NCI-H345 (cell line): ENCODE data around the gene CFAP126.
"Not testable (repeated sequence)": the region's sequence is repeated elsewhere in the genome, so short reads cannot be mapped to it uniquely, and the experiment has no call there.

Experiments
- DNase-seq: peaks from one replicate; lab custom pipeline; 2025; lab: John Stamatoyannopoulos, UW

Gene CFAP126

DNA sequence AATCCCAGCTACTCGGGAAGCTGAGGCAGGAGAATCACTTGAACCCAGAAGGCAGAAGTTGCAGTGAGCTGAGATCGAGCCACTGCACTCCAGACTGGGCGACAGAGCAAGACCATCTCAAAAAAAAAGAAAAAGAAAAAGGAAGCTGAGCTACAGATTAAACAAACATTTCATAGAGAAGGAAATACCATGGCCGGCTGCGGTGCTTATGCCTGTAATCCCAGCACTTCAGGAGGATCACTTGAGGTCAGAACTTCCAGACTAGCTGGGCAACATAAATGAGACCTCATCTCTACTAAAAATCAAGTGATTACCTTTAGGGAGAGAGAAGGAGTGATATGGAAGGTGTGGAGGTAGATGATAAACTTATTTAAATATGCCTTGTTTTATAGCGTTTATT lies 14.0 kb upstream of the CFAP126 start:
- DNase-seq = no peak

DNA sequence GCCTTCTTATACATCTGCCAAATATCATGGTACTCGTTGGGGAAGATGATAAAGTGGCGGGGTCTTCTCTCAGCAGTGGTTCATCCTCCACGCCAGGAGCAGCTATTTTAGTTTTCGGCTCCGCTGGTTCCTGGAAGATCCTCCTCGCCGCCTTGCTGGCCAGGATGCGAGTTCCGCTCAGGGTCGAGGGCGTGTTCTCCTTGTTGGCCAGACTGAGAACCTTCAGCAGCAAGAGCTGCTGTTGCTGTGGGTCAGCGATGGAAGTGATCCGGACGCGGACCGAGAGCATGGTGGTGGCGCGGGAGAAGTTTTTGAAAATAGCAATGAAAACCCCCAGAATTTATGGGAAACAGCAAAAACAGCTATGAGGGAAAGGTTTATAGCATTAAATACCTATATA lies 11.4 kb upstream of the CFAP126 start:
- DNase-seq = no peak

GRCh38 chr1:161378014-161378413 lies 10.3 kb upstream of the CFAP126 start:
- DNase-seq = no peak

GRCh38 chr1:161374373-161374772 lies 6.7 kb upstream of the CFAP126 start:
- DNase-seq = no peak

- DNase-seq = no peak
Observed at GRCh38 chr1:161373442-161373841, 5.8 kb upstream of the CFAP126 start.

DNA sequence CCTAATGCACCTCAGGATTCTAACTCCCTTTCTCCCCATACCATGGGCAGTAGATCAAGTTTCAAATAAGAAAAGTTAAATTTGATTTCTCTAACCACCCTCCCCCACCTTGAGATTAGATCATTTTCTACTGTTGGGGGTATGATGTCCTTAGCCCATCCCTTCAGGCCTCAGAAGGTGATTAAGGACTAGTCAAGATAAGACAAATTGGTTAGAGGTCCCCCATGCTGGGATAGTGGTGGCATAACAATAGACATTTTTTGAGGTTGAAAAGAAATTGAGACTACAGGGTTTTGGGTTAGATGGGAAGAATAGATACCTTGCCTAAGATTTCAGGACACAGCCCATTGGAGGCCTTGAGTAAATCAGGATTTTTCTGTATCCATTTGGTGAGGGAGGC lies 2.5 kb downstream of the CFAP126 start:
- DNase-seq = no peak

DNA sequence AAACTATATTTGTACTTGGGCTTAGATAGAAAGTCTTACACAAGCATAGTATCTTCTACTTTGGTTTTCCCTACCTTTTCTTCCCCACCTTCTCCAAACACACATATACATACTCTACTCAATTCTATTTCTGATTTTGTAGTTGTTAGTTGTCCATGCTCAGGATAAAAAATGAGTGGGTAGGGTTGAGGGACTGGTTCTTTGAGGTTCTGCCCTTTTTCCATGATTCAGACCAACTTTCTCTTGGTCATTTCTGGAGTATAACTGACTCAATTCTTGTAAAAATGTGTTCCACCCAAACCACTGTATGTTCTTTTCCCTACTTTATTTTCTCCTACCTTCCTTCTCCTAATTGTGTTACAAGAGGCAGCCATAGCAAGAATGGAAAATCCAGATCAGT lies 3.3 kb downstream of the CFAP126 start:
- no peak for DNase-seq

GRCh38 chr1:161359291-161359690 lies 8.4 kb downstream of the CFAP126 start:
- no peak for DNase-seq

GRCh38 chr1:161357073-161357472 lies 10.6 kb downstream of the CFAP126 start:
- DNase-seq = no peak

DNA sequence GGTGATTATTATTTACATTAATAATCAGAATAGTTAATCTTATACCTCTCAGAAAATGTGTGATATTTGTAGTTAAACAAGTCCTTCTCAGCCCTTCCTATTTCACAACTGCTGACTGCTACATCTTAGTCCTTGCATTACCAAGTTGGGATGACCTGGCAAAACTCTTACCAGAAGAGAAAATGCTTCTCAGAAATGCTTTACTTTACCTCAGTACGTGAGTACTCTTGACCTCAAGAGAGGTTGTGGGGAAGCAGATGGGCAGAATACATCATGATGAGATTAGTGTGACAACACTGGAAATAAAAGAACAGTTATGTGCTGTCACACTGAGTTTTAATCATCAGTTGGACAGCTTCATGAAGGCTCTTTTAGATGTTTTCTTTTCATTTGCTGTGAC lies 16.2 kb downstream of the CFAP126 start:
- no peak for DNase-seq

DNA sequence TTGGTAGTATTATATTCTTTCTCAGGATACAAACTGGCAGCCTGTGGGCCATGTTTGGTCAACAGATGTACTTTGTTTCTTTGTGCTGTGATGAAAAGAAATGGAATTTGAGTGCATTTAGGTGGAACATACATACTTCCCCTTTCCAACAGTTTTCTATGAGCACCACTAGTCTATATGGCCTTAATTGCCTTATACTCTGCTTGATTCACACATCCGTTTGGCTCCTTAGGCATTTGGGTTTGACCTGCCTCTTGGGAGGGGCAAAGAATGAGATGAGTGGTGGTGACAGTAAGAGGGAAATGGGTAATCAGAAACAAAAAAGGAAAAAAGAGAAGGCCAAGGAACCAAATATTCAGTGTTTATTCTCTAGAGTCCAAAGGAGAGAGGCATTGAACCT lies 17.0 kb downstream of the CFAP126 start:
- DNase-seq = no peak

GRCh38 chr1:161342821-161343220 lies 24.9 kb downstream of the CFAP126 start:
- DNase-seq = no peak

DNA sequence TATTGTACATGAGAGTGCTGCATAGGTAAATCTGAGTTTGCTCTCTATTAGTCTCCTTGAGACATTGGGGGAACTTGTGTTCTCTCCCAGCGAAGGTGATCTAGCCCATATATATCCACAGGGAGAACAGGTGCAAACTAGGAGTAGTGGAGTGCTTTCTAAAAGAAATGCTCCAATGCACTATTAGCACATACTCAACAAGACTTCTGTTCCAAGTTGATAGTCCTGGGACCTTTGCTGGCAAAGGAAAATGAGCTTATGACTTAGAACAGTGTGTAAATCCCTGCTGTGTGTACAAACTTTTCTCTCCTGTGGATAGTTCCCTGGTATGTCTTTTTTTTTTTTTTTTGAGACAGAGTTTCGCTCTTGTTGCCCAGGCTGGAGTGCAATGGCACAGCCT lies 25.5 kb downstream of the CFAP126 start:
- DNase-seq = no peak

DNA sequence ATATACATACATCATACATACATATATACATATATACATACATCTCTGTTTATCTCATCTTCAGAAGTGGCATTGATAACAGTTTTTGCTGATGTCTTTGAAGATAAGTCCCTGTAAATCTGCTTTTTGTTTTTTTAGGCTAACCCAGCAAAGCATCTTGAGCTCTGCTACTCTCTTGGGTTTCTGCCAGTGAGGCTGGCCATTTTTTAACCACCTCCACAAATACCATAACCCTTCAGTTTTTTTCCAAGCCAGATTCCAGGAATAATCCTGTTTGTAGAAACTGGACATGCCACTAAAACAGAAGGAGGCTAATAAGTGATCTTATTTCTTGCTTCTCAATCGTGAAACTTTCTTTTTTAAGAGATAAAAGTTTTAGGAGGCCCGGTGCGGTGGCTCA lies 31.9 kb downstream of the CFAP126 start:
- DNase-seq = no peak

GRCh38 chr1:161333166-161333565 lies 34.5 kb downstream of the CFAP126 start:
- DNase-seq = no peak

DNA sequence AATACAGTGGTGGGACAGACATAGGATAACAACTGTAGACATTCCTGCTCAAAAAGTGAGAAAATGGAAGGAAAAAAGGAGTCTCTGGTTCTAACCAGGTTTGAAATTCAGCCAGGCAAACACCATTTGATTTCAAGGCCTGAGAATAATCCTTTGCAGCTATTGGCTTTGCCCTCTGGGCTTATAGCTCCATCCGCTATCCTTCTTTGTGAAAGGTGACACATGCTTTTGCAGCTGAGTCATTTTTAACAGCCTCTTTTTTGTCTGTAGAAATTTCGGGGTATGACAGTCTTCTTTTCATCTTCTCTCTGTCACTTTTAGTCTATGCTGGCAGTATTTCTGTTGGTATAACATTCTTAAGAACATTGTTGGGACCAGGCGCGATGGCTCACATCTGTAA lies 37.3 kb downstream of the CFAP126 start:
- DNase-seq = no peak

DNA sequence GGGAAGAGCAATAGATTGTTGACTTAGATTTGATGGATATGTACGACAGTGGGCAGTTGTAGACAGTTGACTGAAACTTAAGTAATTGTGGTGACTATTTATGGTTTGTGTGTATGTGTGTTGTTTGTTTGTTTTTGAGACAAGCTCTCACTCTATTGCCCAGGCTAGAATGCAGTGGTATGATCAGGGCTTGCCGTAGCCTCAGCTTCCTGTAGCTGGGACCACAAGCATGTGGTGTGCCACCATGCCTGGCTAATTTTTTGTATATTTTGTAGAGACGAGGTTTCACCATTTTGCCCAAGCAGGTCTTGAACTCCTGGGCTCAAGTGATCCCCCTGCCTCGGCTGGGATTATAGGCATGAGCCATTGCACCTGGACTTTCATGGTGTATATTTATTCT lies 43.7 kb downstream of the CFAP126 start:
- no peak for DNase-seq

DNA sequence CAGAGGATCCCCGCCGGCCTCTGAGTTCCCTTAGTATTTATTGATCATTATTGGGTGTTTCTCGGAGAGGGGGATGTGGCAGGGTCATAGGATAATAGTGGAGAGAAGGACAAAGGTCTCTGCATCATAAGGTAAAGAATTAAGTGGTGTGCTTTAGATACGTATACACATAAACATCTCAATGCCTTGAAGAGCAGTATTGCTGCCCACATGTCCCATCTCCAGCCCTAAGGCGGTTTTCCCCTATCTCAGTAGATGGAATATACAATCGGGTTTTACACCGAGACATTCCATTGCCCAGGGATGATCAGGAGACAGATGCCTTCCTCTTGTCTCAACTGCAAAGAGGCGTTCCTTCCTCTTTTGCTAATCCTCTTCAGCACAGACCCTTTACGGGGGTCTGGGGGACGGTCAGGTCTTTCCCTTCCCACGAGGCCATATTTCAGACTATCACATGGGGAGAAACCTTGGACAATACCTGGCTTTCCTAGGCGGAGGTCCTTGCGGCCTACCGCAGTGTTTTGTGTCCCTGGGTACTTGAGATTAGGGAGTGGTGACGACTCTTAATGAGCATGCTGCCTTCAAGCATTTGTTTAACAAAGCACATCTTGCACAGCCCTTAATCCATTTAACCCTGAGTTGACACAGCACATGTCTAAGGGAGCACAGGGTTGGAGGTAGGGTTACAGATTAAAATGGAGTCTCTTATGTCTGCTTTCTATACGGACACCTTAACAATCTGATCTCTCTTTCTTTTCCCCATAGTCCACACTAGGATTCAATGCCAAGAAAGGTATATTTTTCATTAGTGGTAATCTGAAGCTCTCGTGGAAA lies 51.6 kb downstream of the CFAP126 start:
- not testable (repeated sequence) for DNase-seq
